Spleen (tissue), 11 donors: ENCODE results near the gene SLC6A8. TPM values are rescaled to one million over a fixed set of nuclear protein-coding genes. Genes with fewer than 3 reads are reported as not detected.

Source experiments
- DNase-seq: peaks from one replicate; pipeline ENCODE4 v3.0.0-alpha.2; 2020
- H3K27ac ChIP-seq, 8 donors: fragments of 200-600 bp; sonication (generic) in 7 of 8; 1 replicate in 4 of 8; 2 replicates in 4 of 8; pipeline versions ENCODE4 v1.5.0 to v1.8.0; 2016 to 2021; ENCODE audit warnings: inconsistent platforms in 4 of 8, mild to moderate bottlenecking in 4 of 8, moderate library complexity in 1 of 8
- H3K27me3 ChIP-seq, 7 donors: fragments of 200-600 bp; sonication (generic) in 6 of 7; replicated peaks in 1 of 7; 1 replicate in 4 of 7; 2 replicates in 3 of 7; pipeline versions ENCODE4 v1.5.0 to v1.8.0; 2016 to 2021; ENCODE audit warnings: inconsistent platforms in 3 of 7, mild to moderate bottlenecking in 1 of 7
- H3K36me3 ChIP-seq, 6 donors: fragments of 200-600 bp; sonication (generic) in 5 of 6; 1 replicate in 4 of 6; 2 replicates in 2 of 6; pipeline versions ENCODE4 v1.5.0 to v1.8.0; 2016 to 2021; ENCODE audit warnings: inconsistent platforms in 2 of 6
- H3K4me1 ChIP-seq, 6 donors: fragments of 200-600 bp; sonication (generic) in 5 of 6; 1 replicate in 3 of 6; 2 replicates in 3 of 6; pipeline versions ENCODE4 v1.5.0 to v1.8.0; 2016 to 2021; ENCODE audit warnings: inconsistent platforms in 3 of 6
- H3K4me3 ChIP-seq, 8 donors: fragments of 200-600 bp; sonication (generic) in 7 of 8; 1 replicate in 4 of 8; 2 replicates in 4 of 8; pipeline versions ENCODE4 v1.5.0 to v1.8.0; 2016 to 2021; ENCODE audit warnings: inconsistent platforms in 4 of 8, mild to moderate bottlenecking in 4 of 8, moderate library complexity in 2 of 8
- H3K9me3 ChIP-seq, 8 donors: fragments of 200-600 bp; sonication (generic) in 7 of 8; 1 replicate in 4 of 8; 2 replicates in 4 of 8; pipeline versions ENCODE4 v1.5.0 to v1.8.0; 2016 to 2021; ENCODE audit warnings: inconsistent platforms in 4 of 8
- POLR2A ChIP-seq, 3 donors: fragments of 450-650 bp; IDR thresholded peaks; one replicate each; pipeline ENCODE4 v1.5.1; 2017; ENCODE audit warnings: antibody characterized with exemption in 3 of 3, mild to moderate bottlenecking in 1 of 3
- POLR2AphosphoS5 ChIP-seq, 3 donors: sonication (generic); formaldehyde crosslinking; IDR thresholded peaks; one replicate each; pipeline ENCODE4 v1.5.1; 2017; ENCODE audit warnings: antibody characterized with exemption in 3 of 3
- WGBS, 5 donors: extraction: QIAGEN DNeasy Blood & Tissue Kit in 3 of 5; methylation state at CpG; one replicate each; pipeline versions ENCODE4 v1.1.5 to v1.1.7; 2013 to 2018; 5-methylcytosine and 5-hydroxymethylcytosine counted together
- intact Hi-C: fragments of 100-400 bp; cut with DNase I; formaldehyde crosslinking; loops from one replicate; pipeline ENCODE4 v1.15.0; 2023; ENCODE audit warnings: low total_unique reads
- polyA plus RNA-seq, 3 donors: library from polyadenylated mRNA; stranded (reverse); fragments of 200-250 nt; gene quantifications; one replicate each; pipeline ENCODE4 v1.2.1, GENCODE V29; 2013
- total RNA-seq, 7 donors: library from RNA; depleted of rRNA in 3 of 7; stranded (reverse); fragments of >200 nt in 3 of 7; fragmentation: NEBNext Ultra II Directional in 4 of 7; extraction: Animal tissue kit (Norgen Biotek cat#: 25700) in 4 of 7; gene quantifications; one replicate each; pipeline versions ENCODE4 v1.1.0 to v1.2.1, GENCODE V29; 2016 to 2021
- TF ChIP-seq, protein P1 (sequence below), 11 experiments: fragments of 200-600 bp in 7 of 11; fragments of 450-650 bp in 4 of 11; sonication (generic) in 4 of 11; IDR thresholded peaks in 8 of 11; conservative IDR thresholded peaks in 3 of 11; 1 replicate in 7 of 11; 2 replicates in 4 of 11; pipeline versions ENCODE4 v1.4.0 to v1.8.0; 2016 to 2021; ENCODE audit warnings: antibody characterized with exemption in 11 of 11, inconsistent platforms in 4 of 11, mild to moderate bottlenecking in 1 of 11
- donor health status: healthy with polysubstance abuse.
- donor health status: DM: no; HTN: no; CAD: no; lungs with moderate emphysema.
- donor health status: DM: no; HTN: no; CAD: no.
- donor health status: Bipolar disorder and iron deficiency.
- donor health status: healthy.
- donor health status: DM: no; HTN: no; CAD: no.
- donor health status: DM: yes; HTN: yes; CAD: no.

The SLC6A8 gene
- total and polyA plus RNA-seq, 10 donors, result 3.2 to 72.9 (median 9.6) TPM

DNA sequence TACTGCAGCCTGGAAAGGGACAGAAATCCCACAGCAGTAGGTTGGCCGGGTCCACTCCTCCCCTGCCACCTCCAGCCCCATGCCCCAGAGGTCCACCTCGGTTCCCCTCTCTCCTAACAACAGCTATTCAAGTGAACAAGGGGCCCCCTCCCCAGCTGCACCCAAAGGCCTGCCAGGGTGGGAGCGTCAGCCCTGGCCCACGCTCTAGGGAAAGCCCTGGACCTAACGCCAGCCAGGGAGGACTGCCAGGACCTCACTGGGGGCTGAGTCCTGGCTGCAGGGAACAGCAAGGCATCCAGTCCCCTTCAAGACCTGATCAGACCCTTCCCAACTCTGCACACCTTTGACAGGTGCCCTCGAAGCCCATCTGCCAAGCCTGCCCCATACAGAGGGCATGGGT, 13.2 kb downstream of the SLC6A8 start:
- intact Hi-C loops, result no loop called here
- TF ChIP-seq POLR2AphosphoS5 (IDR thresholded peaks at IDR 0.05) (no peak), POLR2A (IDR thresholded peaks at IDR 0.05) (no peak)
- TF ChIP-seq, protein P1, sequence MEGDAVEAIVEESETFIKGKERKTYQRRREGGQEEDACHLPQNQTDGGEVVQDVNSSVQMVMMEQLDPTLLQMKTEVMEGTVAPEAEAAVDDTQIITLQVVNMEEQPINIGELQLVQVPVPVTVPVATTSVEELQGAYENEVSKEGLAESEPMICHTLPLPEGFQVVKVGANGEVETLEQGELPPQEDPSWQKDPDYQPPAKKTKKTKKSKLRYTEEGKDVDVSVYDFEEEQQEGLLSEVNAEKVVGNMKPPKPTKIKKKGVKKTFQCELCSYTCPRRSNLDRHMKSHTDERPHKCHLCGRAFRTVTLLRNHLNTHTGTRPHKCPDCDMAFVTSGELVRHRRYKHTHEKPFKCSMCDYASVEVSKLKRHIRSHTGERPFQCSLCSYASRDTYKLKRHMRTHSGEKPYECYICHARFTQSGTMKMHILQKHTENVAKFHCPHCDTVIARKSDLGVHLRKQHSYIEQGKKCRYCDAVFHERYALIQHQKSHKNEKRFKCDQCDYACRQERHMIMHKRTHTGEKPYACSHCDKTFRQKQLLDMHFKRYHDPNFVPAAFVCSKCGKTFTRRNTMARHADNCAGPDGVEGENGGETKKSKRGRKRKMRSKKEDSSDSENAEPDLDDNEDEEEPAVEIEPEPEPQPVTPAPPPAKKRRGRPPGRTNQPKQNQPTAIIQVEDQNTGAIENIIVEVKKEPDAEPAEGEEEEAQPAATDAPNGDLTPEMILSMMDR (IDR thresholded peaks at IDR 0.05 in 8 of 11, conservative IDR thresholded peaks at IDR 0.05 in 3 of 11), result no peak
- Histone ChIP-seq H3K36me3 (peaks cover 0 to 99% (median 26%) of the 10 kb centered on the region in 6 donors), H3K4me1 (peaks cover 0 to 6% (median 0%) of the 10 kb centered on the region in 6 donors), H3K4me3 (no peak overlapping the region), H3K9me3 (no peaks in the 10 kb centered on the region), H3K27ac (peak overlapping the region in 5 of 8 donors; percentile 42 to 63 (median 59)), H3K27me3 (no peaks in the 10 kb centered on the region)
- 78 to 100% (median 80%) methylated on average over 3 to 6 of the region's 6 CpGs for WGBS, 5 donors
- no peak for DNase-seq

DNA sequence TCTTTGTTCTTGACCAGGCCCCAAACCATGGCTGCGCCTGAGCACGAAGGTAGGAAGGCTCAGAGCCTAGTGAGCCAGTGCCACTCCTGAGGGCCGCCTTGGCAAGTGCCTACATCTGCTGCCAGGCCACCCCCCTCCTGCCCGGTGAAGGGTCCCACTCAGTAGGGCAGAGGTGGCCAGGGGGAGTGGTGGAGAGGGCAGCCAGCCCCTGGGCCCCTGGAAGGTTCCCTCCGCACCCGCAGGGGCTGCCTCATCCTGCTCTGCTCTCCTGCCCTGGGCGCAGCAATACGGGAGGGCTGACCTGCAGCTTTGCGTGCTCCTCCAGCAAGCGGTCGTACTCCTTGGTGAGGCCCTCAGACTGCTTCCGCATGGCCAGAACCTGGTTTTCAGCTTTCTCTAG, 14.0 kb downstream of the SLC6A8 start:
- Histone ChIP-seq H3K36me3 (peaks cover 0 to 92% (median 26%) of the 10 kb centered on the region in 6 donors), H3K9me3 (no peaks in the 10 kb centered on the region), H3K27ac (peak overlapping the region in 2 of 8 donors; percentile 55 to 59), H3K4me1 (peaks cover 0 to 6% (median 0%) of the 10 kb centered on the region in 6 donors), H3K27me3 (no peaks in the 10 kb centered on the region), H3K4me3 (no peak overlapping the region)
- TF ChIP-seq, protein P1 (IDR thresholded peaks at IDR 0.05 in 8 of 11, conservative IDR thresholded peaks at IDR 0.05 in 3 of 11), result no peak
- peak in 1 of 3 donors; percentile 7 for TF ChIP-seq POLR2AphosphoS5 (IDR thresholded peaks at IDR 0.05)
- TF ChIP-seq POLR2A (IDR thresholded peaks at IDR 0.05), result no peak
- intact Hi-C loops, result no loop called here
- no peak for DNase-seq
- WGBS, 5 donors, result 86 to 96% (median 94%) methylated on average over 6 to 12 of the region's 12 CpGs

DNA sequence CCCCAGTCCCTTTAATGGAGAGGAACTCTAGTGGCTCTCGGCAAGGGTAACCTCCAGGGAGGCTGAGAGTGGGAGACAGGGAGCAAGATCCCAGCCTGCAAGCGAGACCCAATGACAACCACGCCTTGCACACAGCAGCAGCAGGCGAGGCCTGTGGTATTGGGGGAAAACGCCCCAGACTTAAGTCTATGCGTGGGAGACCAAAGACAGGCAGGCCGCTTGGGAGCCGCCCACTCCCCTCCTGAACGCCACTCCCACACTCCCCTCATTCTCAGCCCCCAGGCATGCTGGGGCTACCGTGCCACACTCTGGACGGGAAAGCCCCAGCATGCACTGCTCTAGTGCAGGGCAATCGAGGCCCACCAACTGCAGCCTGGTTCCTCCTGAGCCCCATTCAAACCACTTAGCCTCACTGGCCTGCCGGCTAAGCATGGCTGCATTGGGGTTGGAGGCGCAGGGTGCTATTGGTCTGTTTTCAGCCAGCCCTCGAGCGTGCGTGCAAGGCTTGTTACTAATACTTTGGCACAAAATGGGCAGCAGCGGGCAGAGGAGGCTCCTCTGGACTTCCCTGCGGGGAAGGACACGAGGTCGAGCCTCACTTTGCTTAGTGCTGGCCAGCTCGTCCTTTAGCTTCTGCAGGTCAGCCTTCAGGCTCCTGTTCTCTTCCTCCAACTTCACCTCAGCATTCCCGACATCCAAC, 14.8 kb downstream of the SLC6A8 start:
- H3K36me3 ChIP-seq, result peaks cover 0 to 92% (median 26%) of the 10 kb centered on the region in 6 donors
- 85 to 87% (median 87%) methylated on average over 15 to 23 of the region's 23 CpGs for WGBS, 5 donors
- no peak for DNase-seq
- intact Hi-C loops, result no loop called here
- no peaks in the 10 kb centered on the region for H3K27me3 ChIP-seq
- TF ChIP-seq, protein P1 (IDR thresholded peaks at IDR 0.05 in 8 of 11, conservative IDR thresholded peaks at IDR 0.05 in 3 of 11), result no peak
- no peak for TF ChIP-seq POLR2A (IDR thresholded peaks at IDR 0.05)
- peak in 1 of 3 donors; percentile 2 for TF ChIP-seq POLR2AphosphoS5 (IDR thresholded peaks at IDR 0.05)
- no peak overlapping the region for H3K4me3 ChIP-seq
- H3K27ac ChIP-seq, result no peak overlapping the region
- H3K9me3 ChIP-seq, result no peaks in the 10 kb centered on the region
- peaks cover 0 to 6% (median 0%) of the 10 kb centered on the region in 6 donors for H3K4me1 ChIP-seq

DNA sequence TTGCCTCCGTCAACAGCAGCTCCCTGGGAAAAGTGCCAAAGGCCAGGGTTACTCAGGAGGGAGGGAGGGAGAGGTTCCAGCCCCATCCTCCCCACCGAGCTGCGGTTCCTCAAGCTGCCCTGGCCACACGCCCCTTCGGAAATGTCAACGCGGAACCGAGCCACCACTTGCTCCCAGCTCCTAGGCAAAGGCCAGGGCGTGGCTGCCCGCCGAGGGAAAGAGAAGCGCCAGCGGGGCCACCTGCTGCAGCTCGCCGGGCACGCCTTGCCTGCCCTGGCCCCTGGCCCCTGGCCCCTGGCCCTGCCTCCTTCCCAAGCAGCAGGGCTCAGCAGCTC, 15.3 kb downstream of the SLC6A8 start:
- Histone ChIP-seq H3K4me1 (peaks cover 0 to 6% (median 0%) of the 10 kb centered on the region in 6 donors), H3K36me3 (peaks cover 0 to 91% (median 26%) of the 10 kb centered on the region in 6 donors), H3K4me3 (no peak overlapping the region), H3K27ac (no peak overlapping the region), H3K9me3 (no peaks in the 10 kb centered on the region), H3K27me3 (no peaks in the 10 kb centered on the region)
- no peak for TF ChIP-seq POLR2A (IDR thresholded peaks at IDR 0.05)
- TF ChIP-seq POLR2AphosphoS5 (IDR thresholded peaks at IDR 0.05), result peak in 1 of 3 donors; percentile 44
- TF ChIP-seq, protein P1 (IDR thresholded peaks at IDR 0.05 in 8 of 11, conservative IDR thresholded peaks at IDR 0.05 in 3 of 11), result no peak
- no peak for DNase-seq
- intact Hi-C loops, result no loop called here
- WGBS, 5 donors, result 70 to 92% (median 83%) methylated on average over 8 to 16 of the region's 16 CpGs; no CpG with 5 or more reads in 1 of the 5 donors
